Esophagus muscularis mucosa (tissue), 4 donors: Measurements from ENCODE around the gene RAMACL. TPM values are rescaled to one million over a fixed set of nuclear protein-coding genes. Genes with fewer than 3 reads are reported as not detected.

Experiments
- DNase-seq: peaks from one replicate; pipeline ENCODE4 v3.0.0-alpha.2; 2017; ENCODE audit errors: extremely low spot score
- H3K27ac ChIP-seq, 4 donors: fragments of 200-600 bp; sonication (generic); replicated peaks in 1 of 4; 1 replicate in 3 of 4; 2 replicates in 1 of 4; pipeline ENCODE4 v1.5.1; 2016 to 2019; ENCODE audit warnings: mild to moderate bottlenecking in 1 of 4
- H3K27me3 ChIP-seq, 4 donors: fragments of 200-600 bp; sonication (generic); one replicate each; pipeline versions ENCODE4 v1.5.1 to v1.6.0; 2016 to 2019
- H3K36me3 ChIP-seq, 4 donors: fragments of 200-600 bp; sonication (generic); one replicate each; pipeline ENCODE4 v1.5.1; 2016 to 2019
- H3K4me1 ChIP-seq, 4 donors: fragments of 200-600 bp; sonication (generic); one replicate each; pipeline ENCODE4 v1.5.1; 2016 to 2019
- H3K4me3 ChIP-seq, 4 donors: fragments of 200-600 bp; sonication (generic); 1 replicate in 2 of 4; 2 replicates in 2 of 4; pipeline ENCODE4 v1.5.1; 2016 to 2019; ENCODE audit warnings: mild to moderate bottlenecking in 4 of 4, moderate library complexity in 1 of 4
- H3K9me3 ChIP-seq, 4 donors: fragments of 200-600 bp; sonication (generic); 1 replicate in 3 of 4; 2 replicates in 1 of 4; pipeline ENCODE4 v1.5.1; 2016 to 2019
- CTCF ChIP-seq, 3 experiments: fragments of 200-600 bp in 2 of 3; fragments of 450-650 bp in 1 of 3; sonication (generic) in 2 of 3; IDR thresholded peaks; one replicate each; pipeline ENCODE4 v1.5.1; 2017 to 2019; ENCODE audit warnings: antibody characterized with exemption in 3 of 3, mild to moderate bottlenecking in 2 of 3, moderate library complexity in 1 of 3
- EP300 ChIP-seq: sonication (generic); formaldehyde crosslinking; IDR thresholded peaks from one replicate; pipeline ENCODE4 v1.6.1; 2017; ENCODE audit warnings: antibody characterized with exemption
- POLR2A ChIP-seq: fragments of 450-650 bp; IDR thresholded peaks from one replicate; pipeline ENCODE4 v1.6.1; 2017; ENCODE audit warnings: antibody characterized with exemption, moderate library complexity, mild to moderate bottlenecking, low read depth
- POLR2AphosphoS5 ChIP-seq, 2 donors: sonication (generic); formaldehyde crosslinking; IDR thresholded peaks; one replicate each; pipeline ENCODE4 v1.6.1; 2017; ENCODE audit warnings: antibody characterized with exemption in 2 of 2
- WGBS: methylation state at CpG from one replicate; pipeline ENCODE4 v1.1.5; 2018; 5-methylcytosine and 5-hydroxymethylcytosine counted together
- intact Hi-C: fragments of 100-400 bp; cut with DNase I; formaldehyde crosslinking; loops from one replicate; pipeline ENCODE4 v1.15.1; 2023
- total RNA-seq, 4 donors: library from RNA; depleted of rRNA; stranded (reverse); fragments of >200 nt; gene quantifications; one replicate each; pipeline versions ENCODE4 v1.1.0 to v1.2.1, GENCODE V29; 2016

RAMACL gene
- total RNA-seq, 4 donors from 2014 or later, result 1.2 to 2.9 (median 2.1) TPM

GRCh38 chr6:166627033-166627874 lies 40.8 kb upstream of the RAMACL start, which contains the start of gene RPS6KA2:
RPS6KA2 (minus strand) TSS chr6:166627251; CDS start chr6:166627019, 232 bp downstream.
- Histone ChIP-seq H3K4me1 (peaks cover 24 to 55% (median 54%) of the 10 kb centered on the region in 4 donors), H3K36me3 (peaks cover 0 to 4% (median 0%) of the 10 kb centered on the region in 4 donors), H3K27ac (peak within 1 kb of the TSS; percentile 85 to 96 (median 90)), H3K27me3 (no peaks in the 10 kb centered on the region), H3K9me3 (no peaks in the 10 kb centered on the region), H3K4me3 (peak within 1 kb of the TSS; percentile 84 to 97 (median 94))
- intact Hi-C loops, result loop anchor here (5.0 to 10.0 kb wide), 2 partner anchors 70 to 162 kb away; no protein-coding TSS in a partner anchor
- under 1% methylated on average over 34 of the region's 87 CpGs for WGBS
- peak; percentile 100 for DNase-seq
- TF ChIP-seq POLR2AphosphoS5 (IDR thresholded peaks at IDR 0.05), result peak; percentile 75 to 95
- TF ChIP-seq POLR2A, result peak; percentile 85
- no peak for TF ChIP-seq EP300
- no peak for TF ChIP-seq CTCF (IDR thresholded peaks at IDR 0.05)

GRCh38 chr6:166626177-166627032 lies 39.9 kb upstream of the RAMACL start:
- 6% methylated on average over 15 of the region's 66 CpGs for WGBS
- Histone ChIP-seq H3K27ac (peak overlapping the region; percentile 84 to 92 (median 86)), H3K4me3 (peak overlapping the region; percentile 84 to 97 (median 94)), H3K9me3 (no peaks in the 10 kb centered on the region), H3K36me3 (peaks cover 0 to 4% (median 0%) of the 10 kb centered on the region in 4 donors), H3K27me3 (no peaks in the 10 kb centered on the region), H3K4me1 (peaks cover 30 to 62% (median 61%) of the 10 kb centered on the region in 4 donors)
- TF ChIP-seq POLR2AphosphoS5 (IDR thresholded peaks at IDR 0.05) (peak in 1 of 2 donors; percentile 13), POLR2A (no peak), CTCF (IDR thresholded peaks at IDR 0.05) (no peak), EP300 (no peak)
- intact Hi-C loops, result loop anchor here (5.0 to 10.0 kb wide), 2 partner anchors 69 to 162 kb away; no protein-coding TSS in a partner anchor
- DNase-seq, result no peak

- Histone ChIP-seq H3K27ac (peak overlapping the region; percentile 8 to 92 (median 86)), H3K9me3 (no peaks in the 10 kb centered on the region), H3K36me3 (peaks cover 0 to 4% (median 0%) of the 10 kb centered on the region in 4 donors), H3K27me3 (no peaks in the 10 kb centered on the region), H3K4me1 (peaks cover 40 to 73% (median 71%) of the 10 kb centered on the region in 4 donors), H3K4me3 (peak overlapping the region; percentile 84 to 97 (median 94))
- peak; percentile 56 to 65 for TF ChIP-seq POLR2AphosphoS5 (IDR thresholded peaks at IDR 0.05)
- TF ChIP-seq EP300, result no peak
- intact Hi-C loops, result loop anchor here (5.0 to 10.0 kb wide), 2 partner anchors 68 to 161 kb away; no protein-coding TSS in a partner anchor
- no peak for DNase-seq
- WGBS, result 29% methylated on average over 5 of the region's 5 CpGs
Measured at GRCh38 chr6:166625356-166625755, 38.9 kb upstream of the RAMACL start.

GRCh38 chr6:166624275-166624674 lies 37.8 kb upstream of the RAMACL start:
- H3K4me1 ChIP-seq, result peaks cover 49 to 83% (median 81%) of the 10 kb centered on the region in 4 donors
- no peak for DNase-seq

More at GRCh38 chr6:166624275-166624674, 37.8 kb upstream of the RAMACL start:
- peak overlapping the region; percentile 50 to 92 (median 74) for H3K27ac ChIP-seq
- WGBS, result 58% methylated on average over 4 of the region's 4 CpGs
- intact Hi-C loops, result loop anchor here (10.0 kb wide), 1 partner anchor 159 kb away; no protein-coding TSS in a partner anchor
- H3K9me3 ChIP-seq, result no peaks in the 10 kb centered on the region
- peak; percentile 63 to 78 for TF ChIP-seq POLR2AphosphoS5 (IDR thresholded peaks at IDR 0.05)
- TF ChIP-seq EP300, result peak; percentile 15
- TF ChIP-seq CTCF (IDR thresholded peaks at IDR 0.05), result no peak
- no peak overlapping the region for H3K4me3 ChIP-seq
- no peaks in the 10 kb centered on the region for H3K27me3 ChIP-seq
- H3K36me3 ChIP-seq, result peaks cover 0 to 4% (median 0%) of the 10 kb centered on the region in 4 donors
